HG03521 (cell line): ENCODE results near the gene ITGAV.
A peak's percentile ranks its signal among the peaks of the same experiment; 100 is the strongest.
"Not testable (repeated sequence)": the region's sequence is repeated elsewhere in the genome, so short reads cannot be mapped to it uniquely, and the experiment has no call there.

Source experiments
- ATAC-seq: cut with Tn5 transposase; IDR thresholded peaks from one replicate; pipeline ENCODE4 v1.9.1; 2021; ENCODE audit warnings: mild to moderate bottlenecking, moderate library complexity; ENCODE audit not compliant: unreplicated experiment

The ITGAV gene

DNA sequence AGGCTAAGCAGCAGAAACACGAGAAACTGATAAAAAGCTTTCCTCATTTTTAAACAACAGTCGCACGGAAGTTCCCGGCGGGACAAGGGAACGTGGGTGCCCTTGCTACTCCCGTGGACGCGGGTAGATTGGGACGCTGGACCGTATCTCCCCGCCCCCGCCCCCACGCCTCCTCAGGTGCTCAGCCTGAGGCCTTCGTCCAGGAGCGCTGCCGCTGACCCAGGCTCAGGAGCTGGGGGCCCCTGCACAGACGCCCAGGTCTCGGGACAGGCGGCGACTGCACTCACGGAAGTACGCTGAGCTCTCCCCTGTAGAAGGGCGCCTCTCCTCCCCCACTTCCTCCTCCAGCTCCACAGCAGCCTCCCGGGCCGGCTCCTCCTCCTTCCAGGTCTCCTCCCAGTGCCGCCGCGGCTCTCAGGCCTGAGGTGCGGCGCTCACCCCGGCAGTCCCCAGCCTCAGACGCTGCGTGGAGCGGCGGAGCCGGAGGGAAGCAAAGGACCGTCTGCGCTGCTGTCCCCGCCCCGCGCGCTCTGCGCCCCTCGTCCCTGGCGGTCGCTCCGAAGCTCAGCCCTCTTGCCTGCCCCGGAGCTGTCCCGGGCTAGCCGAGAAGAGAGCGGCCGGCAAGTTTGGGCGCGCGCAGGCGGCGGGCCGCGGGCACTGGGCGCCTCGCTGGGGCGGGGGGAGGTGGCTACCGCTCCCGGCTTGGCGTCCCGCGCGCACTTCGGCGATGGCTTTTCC, at the start of gene ITGAV:
Gene ITGAV (plus strand): TSS at position 445 of the 738 bp plus-strand sequence. CDS start 283 bp downstream, at position 728.
- peak; percentile 94 for ATAC-seq

- ATAC-seq, result no peak
Observed at GRCh38 chr2:186540941-186541340, 48.9 kb upstream of the ITGAV start.

GRCh38 chr2:186542002-186542401, 47.9 kb upstream of the ITGAV start:
- ATAC-seq, result no peak

DNA sequence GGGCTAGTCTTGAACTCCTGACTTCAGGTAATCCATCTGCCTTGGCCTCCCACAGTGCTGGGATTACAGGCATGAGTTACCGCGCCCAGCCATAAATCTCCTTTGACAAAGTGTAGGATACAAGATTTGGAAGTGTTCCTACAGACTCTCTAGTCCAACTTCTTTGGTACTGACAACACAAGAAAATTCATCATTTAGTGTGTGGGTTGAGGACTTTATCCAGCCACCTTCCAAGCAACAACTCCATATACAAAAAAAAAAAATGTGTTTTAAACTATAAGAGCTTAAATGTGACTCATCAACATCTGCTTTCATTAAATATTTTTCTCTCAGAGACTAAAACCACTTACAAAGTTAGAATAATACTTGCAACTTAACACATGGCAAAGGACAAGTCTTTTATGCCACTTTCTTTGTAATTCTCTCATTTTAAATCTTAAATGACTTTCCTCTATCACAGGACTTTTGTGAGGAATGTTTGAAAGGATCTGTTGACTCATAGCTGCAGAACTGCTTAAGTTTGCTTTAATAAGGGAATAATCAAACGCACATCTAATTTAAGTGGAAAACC, 46.2 kb upstream of the ITGAV start:
- no peak for ATAC-seq

GRCh38 chr2:186544255-186544675, 45.6 kb upstream of the ITGAV start:
- ATAC-seq, result no peak

DNA sequence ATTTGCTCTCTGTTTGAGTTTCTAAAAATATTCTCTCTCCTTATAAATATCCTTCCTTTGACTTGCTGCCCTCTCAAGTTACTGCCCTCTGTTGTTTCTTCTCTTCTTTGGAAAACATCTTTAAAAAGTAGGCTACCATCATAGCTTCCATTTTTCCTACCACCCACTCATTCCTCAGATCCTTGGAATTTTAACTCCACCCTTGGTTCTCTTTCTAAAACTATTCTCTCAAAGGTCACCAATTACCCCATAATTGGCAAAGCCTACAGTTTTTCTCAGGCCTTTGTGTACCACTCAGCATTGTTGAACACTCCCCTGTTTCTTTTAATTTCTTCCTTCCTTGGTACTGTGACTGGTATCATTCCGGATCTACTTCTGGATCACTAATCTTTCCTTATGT, 43.0 kb upstream of the ITGAV start:
- no peak for ATAC-seq

GRCh38 chr2:186551323-186552050, 38.4 kb upstream of the ITGAV start:
- no peak for ATAC-seq

GRCh38 chr2:186554429-186554828, 35.4 kb upstream of the ITGAV start:
- no peak for ATAC-seq

GRCh38 chr2:186554850-186555671, 34.8 kb upstream of the ITGAV start:
- ATAC-seq, result no peak

DNA sequence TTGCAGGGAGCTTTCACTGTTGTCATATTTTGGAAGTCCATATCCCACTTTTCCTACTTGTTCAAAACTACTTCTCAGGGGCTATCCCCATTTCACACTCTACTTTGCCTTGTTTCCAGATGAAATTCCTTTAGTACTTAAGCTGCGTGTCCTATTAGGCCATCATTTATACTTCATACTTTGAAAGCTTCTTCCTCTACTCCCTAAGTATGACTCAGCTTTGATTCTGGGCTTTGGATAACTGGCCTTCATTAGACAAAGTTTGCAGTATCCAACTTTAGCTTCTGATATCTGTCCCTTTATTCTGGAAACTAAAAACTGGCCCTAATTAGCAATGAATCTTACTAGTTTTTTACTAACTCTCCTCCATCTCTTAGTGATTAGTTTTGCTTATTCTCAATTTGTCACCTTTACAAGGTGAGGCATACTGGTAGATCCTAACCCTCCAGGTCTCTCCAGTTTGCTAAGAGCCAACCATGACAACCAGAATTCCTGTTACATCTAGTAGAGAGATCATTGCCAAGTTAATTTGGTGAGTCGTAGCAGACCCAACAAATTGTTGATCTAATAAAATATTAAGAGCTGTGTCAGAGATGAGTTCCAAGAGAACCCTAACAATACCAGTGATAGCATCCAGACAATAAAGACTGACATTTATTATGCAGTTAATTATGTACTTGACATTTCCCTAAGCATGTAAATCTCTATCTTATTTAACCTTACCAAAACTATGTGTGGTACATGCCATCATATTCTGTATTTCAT, 31.2 kb upstream of the ITGAV start:
- ATAC-seq, result no peak

DNA sequence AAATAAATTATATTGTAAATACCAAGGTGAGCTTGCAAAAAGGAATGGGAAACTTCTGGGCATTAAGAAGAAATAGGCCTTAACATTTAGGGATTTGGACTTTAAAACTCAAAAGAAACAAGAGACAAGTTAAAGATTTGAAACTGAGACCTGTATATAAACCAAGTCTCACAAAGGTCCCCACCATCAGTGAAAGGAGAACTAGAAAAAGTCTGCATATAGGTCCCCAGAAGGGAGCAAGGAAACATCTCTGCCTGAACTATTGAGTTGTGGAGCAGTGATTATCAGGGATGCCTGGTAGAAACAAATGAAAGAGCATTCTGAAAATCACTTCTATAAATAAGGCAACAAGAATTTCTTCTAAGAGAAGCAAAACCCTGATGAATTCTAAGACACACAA, 30.5 kb upstream of the ITGAV start:
- peak; percentile 48 for ATAC-seq

GRCh38 chr2:186559848-186560247, 30.0 kb upstream of the ITGAV start:
- ATAC-seq, result peak; percentile 88

- ATAC-seq, result no peak
Observed at GRCh38 chr2:186560254-186560653, 29.6 kb upstream of the ITGAV start.

GRCh38 chr2:186561467-186562208, 28.2 kb upstream of the ITGAV start:
- ATAC-seq, result no peak

GRCh38 chr2:186562209-186562578, 27.7 kb upstream of the ITGAV start:
- no peak for ATAC-seq

DNA sequence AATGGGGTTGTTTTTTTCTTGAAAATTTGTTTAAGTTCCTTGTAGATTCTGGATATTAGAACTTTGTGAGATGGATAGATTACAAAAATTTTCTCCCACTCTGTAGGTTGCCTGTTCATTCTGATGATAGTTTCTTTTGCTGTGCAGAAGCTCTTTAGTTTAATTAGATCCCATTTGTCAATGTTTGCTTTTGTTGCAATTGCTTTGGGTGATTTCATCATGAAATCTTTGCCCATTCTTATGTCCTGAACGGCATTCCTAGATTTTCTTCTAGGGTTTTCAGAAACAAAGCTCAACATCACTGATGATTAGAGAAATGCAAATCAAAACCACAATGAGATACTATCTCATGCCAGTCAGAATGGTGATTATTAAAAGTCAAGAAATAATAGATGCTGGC, 21.3 kb upstream of the ITGAV start:
- not testable (repeated sequence) for ATAC-seq

- ATAC-seq, result not testable (repeated sequence)
Observed at GRCh38 chr2:186569127-186569526, 20.7 kb upstream of the ITGAV start.

DNA sequence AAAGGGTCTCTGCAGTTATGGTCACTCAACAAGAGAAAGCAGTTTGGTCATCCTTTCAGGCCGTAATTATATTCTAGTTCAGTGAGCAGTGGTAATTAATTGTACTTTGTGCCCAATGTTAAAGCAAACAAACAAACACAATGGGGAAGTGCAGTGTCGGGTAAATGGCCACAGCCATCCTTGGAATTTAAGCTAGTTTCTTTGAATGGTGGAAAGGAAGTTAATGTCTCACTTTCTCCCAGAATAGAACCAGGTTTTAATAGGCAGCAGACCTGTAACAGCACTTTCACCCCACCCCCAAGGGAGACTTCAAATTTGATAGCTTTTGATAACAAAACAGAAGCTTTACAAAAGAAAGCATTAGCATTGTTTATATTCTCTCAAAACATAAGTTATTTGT, 20.0 kb upstream of the ITGAV start:
- no peak for ATAC-seq

- ATAC-seq, result no peak
Observed at GRCh38 chr2:186570604-186571003, 19.3 kb upstream of the ITGAV start.

DNA sequence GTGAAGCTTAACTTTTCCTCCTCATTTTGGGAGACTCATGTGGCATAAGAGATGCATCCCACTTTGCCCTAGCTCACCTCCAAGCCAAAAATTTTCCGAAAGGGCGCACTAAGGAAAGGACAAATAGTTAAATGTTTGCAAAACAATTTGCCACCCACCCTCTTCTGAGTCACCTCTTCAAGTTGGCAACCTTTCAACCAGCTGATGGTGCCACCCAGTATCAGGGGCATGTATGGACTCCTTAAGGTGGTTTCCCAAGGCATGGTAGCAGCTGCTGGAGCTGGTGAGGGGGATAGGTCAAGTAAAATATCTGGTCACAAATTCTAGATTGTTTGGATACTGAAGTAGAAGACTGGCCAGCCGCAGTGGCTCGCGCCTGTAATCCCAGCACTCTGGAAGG, 17.2 kb upstream of the ITGAV start:
- no peak for ATAC-seq
